Measurements from ENCODE around the gene NUDT4. TPM values are rescaled to one million over a fixed set of nuclear protein-coding genes. Genes with fewer than 3 reads are reported as not detected.

The NUDT4 gene
- total and polyA plus RNA-seq, 2 of the 13 experiments (the other 11 are each of a cell fraction or from before 2014, with no cell fraction given): 37.3 to 70.1 TPM

DNA sequence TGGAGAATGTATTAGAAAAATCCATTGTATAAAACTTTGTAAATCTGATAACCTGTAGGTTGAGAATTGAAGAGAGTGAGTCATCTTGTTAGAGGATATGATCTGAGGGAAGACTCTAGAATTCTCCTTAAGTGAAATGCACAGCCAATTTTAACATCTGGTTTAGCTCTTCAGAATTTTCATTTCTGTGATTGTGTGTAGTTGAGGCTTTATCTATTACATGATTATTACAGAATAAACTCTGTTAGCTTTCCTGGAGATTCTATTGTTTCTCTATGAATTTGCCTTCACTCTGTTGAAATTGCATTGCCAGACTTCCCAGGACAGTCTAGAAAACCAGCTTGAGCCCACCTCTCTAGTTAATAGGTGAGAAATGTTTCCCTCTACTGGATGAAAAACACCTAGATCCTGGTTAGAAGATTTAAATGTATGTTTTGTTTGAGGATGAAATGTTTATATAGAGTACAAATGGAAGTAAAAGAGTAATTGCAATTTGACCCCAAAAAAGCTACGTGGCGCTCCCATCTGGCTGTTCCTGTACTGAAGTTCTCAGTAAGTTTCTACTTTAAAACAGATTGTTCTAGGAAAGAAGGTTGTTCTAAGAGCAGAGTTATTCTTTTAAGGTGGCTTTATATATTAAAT lies 2.9 kb downstream of the NUDT4 start (continued):
- TF ChIP-seq, protein P1, sequence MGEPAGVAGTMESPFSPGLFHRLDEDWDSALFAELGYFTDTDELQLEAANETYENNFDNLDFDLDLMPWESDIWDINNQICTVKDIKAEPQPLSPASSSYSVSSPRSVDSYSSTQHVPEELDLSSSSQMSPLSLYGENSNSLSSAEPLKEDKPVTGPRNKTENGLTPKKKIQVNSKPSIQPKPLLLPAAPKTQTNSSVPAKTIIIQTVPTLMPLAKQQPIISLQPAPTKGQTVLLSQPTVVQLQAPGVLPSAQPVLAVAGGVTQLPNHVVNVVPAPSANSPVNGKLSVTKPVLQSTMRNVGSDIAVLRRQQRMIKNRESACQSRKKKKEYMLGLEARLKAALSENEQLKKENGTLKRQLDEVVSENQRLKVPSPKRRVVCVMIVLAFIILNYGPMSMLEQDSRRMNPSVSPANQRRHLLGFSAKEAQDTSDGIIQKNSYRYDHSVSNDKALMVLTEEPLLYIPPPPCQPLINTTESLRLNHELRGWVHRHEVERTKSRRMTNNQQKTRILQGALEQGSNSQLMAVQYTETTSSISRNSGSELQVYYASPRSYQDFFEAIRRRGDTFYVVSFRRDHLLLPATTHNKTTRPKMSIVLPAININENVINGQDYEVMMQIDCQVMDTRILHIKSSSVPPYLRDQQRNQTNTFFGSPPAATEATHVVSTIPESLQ (CRISPR knock-in tag; conservative IDR thresholded peaks at IDR 0.05): no peak
- TF ChIP-seq ZNF776 (CRISPR knock-in tag; IDR thresholded peaks at IDR 0.05): no peak

DNA sequence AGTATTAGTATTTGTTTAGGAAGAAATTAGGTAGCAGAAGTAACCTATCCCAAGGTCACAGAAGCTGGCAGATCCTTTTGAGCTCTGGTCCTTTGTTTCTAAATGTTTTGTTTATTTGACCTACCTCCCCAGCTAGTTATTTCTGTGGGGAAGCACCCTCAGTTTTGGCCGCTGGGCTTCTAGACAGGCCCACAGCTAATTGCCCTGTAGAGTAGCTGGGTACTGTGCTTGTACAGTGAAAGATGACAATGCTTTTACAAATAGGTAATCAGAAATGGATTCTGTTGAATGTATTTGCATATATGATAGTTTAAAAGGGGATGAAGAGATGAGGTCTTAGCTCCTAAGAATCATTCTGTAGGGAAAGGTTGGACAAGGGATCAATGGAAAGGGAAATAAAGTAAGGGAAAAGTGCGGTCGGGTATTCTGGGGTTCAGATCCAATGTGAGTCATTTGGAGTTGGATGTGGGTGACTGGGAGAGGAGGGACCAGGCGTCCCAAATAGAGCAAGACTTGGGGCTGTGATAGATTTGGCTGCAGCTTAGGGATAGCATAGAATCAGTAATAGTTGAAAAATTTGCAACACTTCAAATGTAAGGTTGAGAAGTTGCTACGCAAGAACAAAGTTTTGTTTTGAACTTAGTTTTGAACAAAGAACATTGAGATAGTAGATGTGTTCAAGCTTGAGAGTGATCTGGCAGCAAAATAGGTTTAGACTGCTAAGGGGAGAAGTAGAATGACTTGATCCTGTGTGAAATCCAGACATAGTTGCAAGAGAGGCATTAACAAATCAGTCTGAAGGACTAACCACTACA lies 3.6 kb downstream of the NUDT4 start:
- Histone ChIP-seq H3K27me3 (ENCODE audit: control insufficient read depth in 1 of 2, insufficient read depth in 2 of 2, low read length in 2 of 2) (no peaks in the 10 kb centered on the region; a peak in 1 of 5 replicates), H2AFZ (ENCODE audit: low read length) (no peak overlapping the region), H3K4me1 (ENCODE audit: insufficient read depth, low read length) (peaks cover 43% of the 10 kb centered on the region), H3K4me2 (ENCODE audit: low read depth, low read length) (peak overlapping the region; percentile 64), H3K9ac (ENCODE audit: insufficient read depth, low read depth, low read length) (peak overlapping the region; percentile 81; the same call in 1 of the 2 replicates), H3K4me3 (replicated peaks in 1 of 3; ENCODE audit: insufficient read depth in 1 of 3, low read depth in 2 of 3, low read length in 3 of 3) (peak overlapping the region; percentile 78 to 88 (median 80)), H3K9me3 (ENCODE audit: low read length) (no peaks in the 10 kb centered on the region), H3K27ac (ENCODE audit: extremely low read length, insufficient read depth, low read length) (peak overlapping the region; percentile 64), H3K79me2 (ENCODE audit: insufficient read depth, low read length) (peaks cover 91% of the 10 kb centered on the region), H3K36me3 (replicated peaks in 1 of 2; ENCODE audit: control insufficient read depth in 1 of 2, insufficient read depth in 2 of 2, low read length in 2 of 2) (peaks cover 8 to 25% of the 10 kb centered on the region in 2 experiments; a peak in 4 of 5 replicates), H4K20me1 (ENCODE audit: insufficient read depth, low read length) (peaks cover 65% of the 10 kb centered on the region)
- intact Hi-C loops (cut with micrococcal nuclease; ENCODE audit: unreplicated experiment) (loop anchor here (5.0 kb wide), 1 partner anchor 374 kb away; no protein-coding TSS in a partner anchor), in situ Hi-C loops (cut with HindIII; ENCODE audit: extremely low pct_ligation_motif_present, low pct_unique_long_range_greater_than_20kb) (loop anchor here (25.0 kb wide), 1 partner anchor 244 kb away; no protein-coding TSS in a partner anchor)
- CTCF ChIA-PET (ENCODE audit: low intra/inter-chr PET ratio, low total read pairs): interaction anchor here (1.4 kb wide), 1 partner anchor 394 kb away, joined by 5 read pairs; no protein-coding TSS in a partner anchor
- ATAC-seq (no peak), FAIRE-seq (no peak), DNase-seq (ENCODE audit: low spot score) (no peak)
- BruUV-seq (replicated peaks): no TSS peak
- POLR2A ChIA-PET: interaction anchor here (1.0 kb wide), 1 partner anchor 247 kb away, joined by 3 read pairs; no protein-coding TSS in a partner anchor
- 57% methylated on average over 5 of the region's 5 CpGs for WGBS (ENCODE audit: low lambda C conversion rate)
- TF ChIP-seq SOX6 (IDR thresholded peaks at IDR 0.05) (no peak), SOX6 (CRISPR knock-in tag; IDR thresholded peaks at IDR 0.05) (0 out of 2 replicates have a peak, but pooled peaks have one; percentile 27), ZNF570 (CRISPR knock-in tag; IDR thresholded peaks at IDR 0.05; ENCODE audit: borderline replicate concordance) (no peak), SOX13 (IDR thresholded peaks at IDR 0.05) (no peak), SOX13 (CRISPR knock-in tag; conservative IDR thresholded peaks at IDR 0.05 in 1 of 2, IDR thresholded peaks at IDR 0.05 in 1 of 2) (peak in 1 of 2 experiments; percentile 30; a peak in 1 of 4 replicates), FIP1L1 (IDR thresholded peaks at IDR 0.05; ENCODE audit: borderline replicate concordance, insufficient read depth, low read depth, low read length) (no peak)
- TF ChIP-seq, protein P2, sequence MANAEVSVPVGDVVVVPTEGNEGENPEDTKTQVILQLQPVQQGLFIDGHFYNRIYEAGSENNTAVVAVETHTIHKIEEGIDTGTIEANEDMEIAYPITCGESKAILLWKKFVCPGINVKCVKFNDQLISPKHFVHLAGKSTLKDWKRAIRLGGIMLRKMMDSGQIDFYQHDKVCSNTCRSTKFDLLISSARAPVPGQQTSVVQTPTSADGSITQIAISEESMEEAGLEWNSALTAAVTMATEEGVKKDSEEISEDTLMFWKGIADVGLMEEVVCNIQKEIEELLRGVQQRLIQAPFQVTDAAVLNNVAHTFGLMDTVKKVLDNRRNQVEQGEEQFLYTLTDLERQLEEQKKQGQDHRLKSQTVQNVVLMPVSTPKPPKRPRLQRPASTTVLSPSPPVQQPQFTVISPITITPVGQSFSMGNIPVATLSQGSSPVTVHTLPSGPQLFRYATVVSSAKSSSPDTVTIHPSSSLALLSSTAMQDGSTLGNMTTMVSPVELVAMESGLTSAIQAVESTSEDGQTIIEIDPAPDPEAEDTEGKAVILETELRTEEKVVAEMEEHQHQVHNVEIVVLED (CRISPR knock-in tag; IDR thresholded peaks at IDR 0.05; ENCODE audit: borderline replicate concordance): 0 out of 2 replicates have a peak, but pooled peaks have one; percentile 20

Measured in HepG2 (cell line).